ENCODE measurements around the gene LRMDA. TPM values are rescaled to one million over a fixed set of nuclear protein-coding genes. Genes with fewer than 3 reads are reported as not detected.

The LRMDA gene
- total RNA-seq, 6 donors from 2014 or later: 12.8 to 185 (median 18.1) TPM

DNA sequence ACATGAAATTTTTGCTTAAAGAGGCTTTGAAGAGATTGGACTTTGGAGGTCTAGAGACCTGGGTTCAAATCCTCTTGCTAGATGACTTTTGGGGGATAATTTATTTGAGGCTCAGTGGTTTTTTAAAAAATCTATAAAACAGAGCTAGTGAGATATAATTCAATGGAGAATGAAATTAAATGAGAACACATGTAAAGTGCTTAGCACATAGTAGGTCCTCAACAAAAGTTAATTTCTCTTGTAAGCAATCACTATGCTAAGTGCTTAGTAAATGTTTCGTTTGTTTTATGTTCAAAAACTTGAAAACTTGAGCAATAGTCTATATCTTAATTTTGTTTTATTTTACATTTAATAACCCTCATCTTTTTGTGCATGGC lies 64.8 kb downstream of the LRMDA start:
- Histone ChIP-seq H3K9me3 (no peaks in the 10 kb centered on the region), H3K27me3 (no peaks in the 10 kb centered on the region), H3K4me3 (no peak overlapping the region), H3K36me3 (no peaks in the 10 kb centered on the region), H3K27ac (no peak overlapping the region), H3K4me1 (peaks cover 0 to 6% (median 2%) of the 10 kb centered on the region in 4 donors)
- no peak for ATAC-seq (ENCODE audit: low FRiP score in 2 of 2)
- WGBS, 2 donors: 82 to 88% methylated on average over 1 of the region's 1 CpG
- no peak for DNase-seq
- no peak for TF ChIP-seq POLR2AphosphoS5 (IDR thresholded peaks at IDR 0.05)

DNA sequence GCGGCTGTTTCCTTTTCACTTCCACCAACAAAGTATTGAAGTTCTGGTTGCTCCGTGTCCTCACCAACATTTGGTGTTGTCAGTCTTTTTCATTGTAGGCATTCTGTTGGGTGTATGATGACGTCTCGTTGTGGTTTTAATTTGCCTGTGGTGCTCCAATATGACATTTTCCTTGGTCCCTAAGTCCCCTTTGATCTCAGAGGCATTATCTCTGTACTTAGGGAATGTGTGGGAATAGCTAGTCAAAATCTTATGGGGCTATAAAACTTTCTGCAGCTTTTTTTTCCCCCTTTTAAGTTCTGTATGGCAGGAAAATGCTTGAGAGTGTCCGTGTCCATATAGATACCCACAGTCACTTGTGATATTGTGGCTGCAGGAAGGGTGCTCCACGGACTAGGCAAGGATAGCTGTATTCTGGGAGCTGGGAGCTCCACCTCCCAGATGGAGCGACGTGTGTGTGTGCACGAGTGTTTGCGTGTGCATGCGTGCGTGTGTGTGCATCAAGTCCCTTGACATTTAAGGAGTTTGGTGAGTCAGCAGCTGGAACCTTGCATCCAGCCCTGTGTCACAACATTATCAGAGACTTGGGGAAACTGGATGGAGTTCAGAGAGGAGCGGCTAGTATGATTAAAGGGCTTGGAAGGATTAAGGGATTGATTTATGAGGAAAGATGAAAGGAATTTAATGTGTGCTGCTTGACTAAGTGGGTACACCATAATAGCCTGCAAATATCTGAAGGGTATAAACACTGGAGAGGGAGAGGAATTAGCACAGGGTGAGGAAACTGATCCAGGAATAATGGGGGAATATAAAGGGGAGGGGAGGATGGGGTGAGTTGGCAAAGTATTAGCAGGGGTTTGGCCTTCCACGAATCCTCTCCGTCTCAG lies 66.8 kb downstream of the LRMDA start:
- no peaks in the 10 kb centered on the region for H3K9me3 ChIP-seq
- peaks cover 0 to 6% (median 2%) of the 10 kb centered on the region in 4 donors for H3K4me1 ChIP-seq
- H3K27ac ChIP-seq: no peak overlapping the region
- WGBS, 2 donors: 77 to 83% methylated on average over 15 of the region's 15 CpGs
- DNase-seq (no peak), ATAC-seq (ENCODE audit: low FRiP score in 2 of 2) (peak in 1 of 2 donors; percentile 72)
- H3K27me3 ChIP-seq: no peaks in the 10 kb centered on the region
- TF ChIP-seq EP300 (IDR thresholded peaks at IDR 0.05) (no peak), POLR2AphosphoS5 (IDR thresholded peaks at IDR 0.05) (no peak), POLR2A (IDR thresholded peaks at IDR 0.05) (no peak)
- TF ChIP-seq, protein P1, sequence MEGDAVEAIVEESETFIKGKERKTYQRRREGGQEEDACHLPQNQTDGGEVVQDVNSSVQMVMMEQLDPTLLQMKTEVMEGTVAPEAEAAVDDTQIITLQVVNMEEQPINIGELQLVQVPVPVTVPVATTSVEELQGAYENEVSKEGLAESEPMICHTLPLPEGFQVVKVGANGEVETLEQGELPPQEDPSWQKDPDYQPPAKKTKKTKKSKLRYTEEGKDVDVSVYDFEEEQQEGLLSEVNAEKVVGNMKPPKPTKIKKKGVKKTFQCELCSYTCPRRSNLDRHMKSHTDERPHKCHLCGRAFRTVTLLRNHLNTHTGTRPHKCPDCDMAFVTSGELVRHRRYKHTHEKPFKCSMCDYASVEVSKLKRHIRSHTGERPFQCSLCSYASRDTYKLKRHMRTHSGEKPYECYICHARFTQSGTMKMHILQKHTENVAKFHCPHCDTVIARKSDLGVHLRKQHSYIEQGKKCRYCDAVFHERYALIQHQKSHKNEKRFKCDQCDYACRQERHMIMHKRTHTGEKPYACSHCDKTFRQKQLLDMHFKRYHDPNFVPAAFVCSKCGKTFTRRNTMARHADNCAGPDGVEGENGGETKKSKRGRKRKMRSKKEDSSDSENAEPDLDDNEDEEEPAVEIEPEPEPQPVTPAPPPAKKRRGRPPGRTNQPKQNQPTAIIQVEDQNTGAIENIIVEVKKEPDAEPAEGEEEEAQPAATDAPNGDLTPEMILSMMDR (IDR thresholded peaks at IDR 0.05): no peak
- H3K36me3 ChIP-seq: no peaks in the 10 kb centered on the region
- H3K4me3 ChIP-seq: no peak overlapping the region

DNA sequence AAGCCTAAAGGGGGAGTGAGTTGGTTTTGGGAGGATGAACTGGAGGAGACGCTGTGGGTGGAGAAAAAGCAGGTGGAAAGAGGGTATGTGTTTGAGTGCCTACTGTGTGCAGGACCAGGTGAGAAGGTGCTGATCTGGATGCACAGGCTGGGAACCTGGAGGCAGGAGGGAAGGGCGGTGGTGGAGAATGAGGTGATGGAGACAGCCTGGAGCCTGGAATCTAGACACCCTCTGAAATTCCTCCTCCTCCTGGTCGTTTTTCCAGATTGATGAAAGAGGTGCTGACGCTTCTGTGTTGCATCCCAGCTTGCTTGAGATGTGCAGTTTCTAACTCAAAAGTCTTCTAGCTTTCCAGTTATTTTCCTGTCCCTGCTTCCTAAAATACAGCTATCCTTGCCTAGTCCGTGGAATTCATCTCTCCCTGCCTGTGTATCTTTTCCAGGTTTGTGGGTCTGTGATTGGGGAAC lies 67.5 kb downstream of the LRMDA start:
- DNase-seq (no peak), ATAC-seq (ENCODE audit: low FRiP score in 2 of 2) (peak in 1 of 2 donors; percentile 32)
- Histone ChIP-seq H3K27me3 (no peaks in the 10 kb centered on the region), H3K27ac (no peak overlapping the region), H3K9me3 (no peaks in the 10 kb centered on the region), H3K4me1 (peaks cover 0 to 6% (median 2%) of the 10 kb centered on the region in 4 donors), H3K4me3 (no peak overlapping the region), H3K36me3 (no peaks in the 10 kb centered on the region)
- WGBS, 2 donors: 76 to 84% methylated on average over 5 of the region's 5 CpGs
- no peak for TF ChIP-seq EP300 (IDR thresholded peaks at IDR 0.05)
- TF ChIP-seq POLR2AphosphoS5 (IDR thresholded peaks at IDR 0.05): no peak

DNA sequence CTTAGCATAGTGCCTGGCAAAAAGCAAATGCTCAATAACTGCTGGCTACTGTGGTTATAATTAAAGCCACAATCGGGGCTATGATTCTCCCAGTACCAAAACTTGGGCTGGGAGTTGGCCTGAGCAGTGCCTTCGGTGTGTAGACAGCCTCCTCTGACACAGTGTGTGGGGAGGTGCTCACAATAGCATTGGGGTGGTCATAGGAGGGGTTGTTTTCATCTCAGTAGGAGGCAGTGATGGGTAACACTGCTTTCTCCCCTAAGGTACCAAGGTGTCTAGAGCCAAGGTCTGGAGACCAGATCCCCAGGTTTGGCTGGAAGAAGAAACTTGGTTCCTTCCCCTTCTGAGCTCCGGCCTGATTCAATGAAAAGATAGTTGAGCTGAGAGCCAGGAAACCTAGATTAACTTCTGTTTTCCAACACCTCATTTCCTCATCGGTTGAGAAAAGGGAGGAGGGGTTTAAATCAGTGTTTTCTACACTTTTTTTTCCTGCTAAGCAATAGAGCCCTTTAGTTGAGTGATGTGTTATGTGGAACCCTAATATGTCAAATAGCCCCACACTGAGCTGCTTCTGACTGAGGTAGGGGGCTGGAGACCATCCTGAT lies 68.2 kb downstream of the LRMDA start:
- ATAC-seq (ENCODE audit: low FRiP score in 2 of 2) (no peak), DNase-seq (no peak)
- H3K27ac ChIP-seq: no peak overlapping the region
- H3K9me3 ChIP-seq: no peaks in the 10 kb centered on the region
- H3K36me3 ChIP-seq: no peaks in the 10 kb centered on the region
- TF ChIP-seq, protein P1 (IDR thresholded peaks at IDR 0.05): no peak
- no peak for TF ChIP-seq POLR2AphosphoS5 (IDR thresholded peaks at IDR 0.05)
- no peak for TF ChIP-seq EP300 (IDR thresholded peaks at IDR 0.05)
- TF ChIP-seq POLR2A (IDR thresholded peaks at IDR 0.05): no peak
- no peak overlapping the region for H3K4me3 ChIP-seq
- WGBS, 2 donors: 65% methylated on average over 4 of the region's 4 CpGs
- no peaks in the 10 kb centered on the region for H3K27me3 ChIP-seq
- H3K4me1 ChIP-seq: peaks cover 0 to 6% (median 2%) of the 10 kb centered on the region in 4 donors

DNA sequence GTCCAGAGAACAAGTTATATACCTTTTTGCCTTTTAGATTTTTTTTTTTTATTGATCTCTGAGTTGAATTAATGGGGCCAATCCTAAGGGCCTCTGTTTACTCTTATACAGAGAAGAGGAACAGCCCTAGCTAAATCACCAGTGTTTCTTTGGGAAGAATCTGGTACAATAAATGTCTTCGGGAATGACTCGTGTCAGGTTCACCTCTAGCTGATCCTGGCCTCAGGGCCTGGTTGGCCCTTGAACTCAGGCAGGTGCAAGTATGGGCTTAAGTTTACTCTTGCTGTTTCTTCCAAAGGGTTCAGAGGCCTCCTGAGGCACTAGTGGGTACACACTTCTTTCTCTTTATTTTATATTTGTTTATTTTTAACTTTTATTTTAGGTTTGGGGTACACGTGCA lies 71.0 kb downstream of the LRMDA start:
- ATAC-seq (ENCODE audit: low FRiP score in 2 of 2): no peak

DNA sequence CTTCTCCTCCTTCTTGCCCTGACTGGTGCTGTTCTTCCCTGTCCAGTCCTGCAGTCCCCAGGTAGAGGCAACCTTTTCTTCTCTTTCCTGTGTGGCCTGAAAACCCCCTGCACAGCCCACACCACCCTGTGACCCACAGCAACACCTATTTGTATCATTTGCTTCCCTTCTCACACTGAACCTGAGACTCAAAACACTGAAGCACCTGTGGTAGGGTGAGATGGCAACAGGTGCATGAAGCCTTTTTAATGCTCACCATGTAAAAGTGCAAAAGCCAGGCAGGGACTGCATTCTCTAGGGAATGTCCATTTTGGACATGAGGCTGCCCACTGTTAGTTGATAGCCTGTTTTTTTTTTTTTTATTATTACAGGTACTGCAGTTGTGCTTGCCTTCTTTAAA lies 71.4 kb downstream of the LRMDA start:
- no peak overlapping the region for H3K27ac ChIP-seq
- H3K4me1 ChIP-seq: peaks cover 6 to 13% (median 9%) of the 10 kb centered on the region in 4 donors
- H3K36me3 ChIP-seq: no peaks in the 10 kb centered on the region
- DNase-seq (no peak), ATAC-seq (ENCODE audit: low FRiP score in 2 of 2) (no peak)
- no peaks in the 10 kb centered on the region for H3K9me3 ChIP-seq
- no peak for TF ChIP-seq POLR2A (IDR thresholded peaks at IDR 0.05)
- TF ChIP-seq, protein P1 (IDR thresholded peaks at IDR 0.05): no peak
- TF ChIP-seq EP300 (IDR thresholded peaks at IDR 0.05): no peak
- no peak for TF ChIP-seq POLR2AphosphoS5 (IDR thresholded peaks at IDR 0.05)
- H3K27me3 ChIP-seq: no peaks in the 10 kb centered on the region
- H3K4me3 ChIP-seq: no peak overlapping the region

More for the DNA sequence above, 71.0 kb downstream of the LRMDA start:
- Histone ChIP-seq H3K36me3 (no peaks in the 10 kb centered on the region), H3K27ac (no peak overlapping the region), H3K9me3 (no peaks in the 10 kb centered on the region), H3K4me3 (no peak overlapping the region), H3K4me1 (peaks cover 2 to 9% (median 6%) of the 10 kb centered on the region in 4 donors), H3K27me3 (no peaks in the 10 kb centered on the region)
- no peak for TF ChIP-seq POLR2AphosphoS5 (IDR thresholded peaks at IDR 0.05)
- no peak for DNase-seq
- 89 to 96% methylated on average over 3 of the region's 3 CpGs for WGBS, 2 donors
